Activated CD4-positive, alpha-beta memory T cell treated with anti-CD3 and anti-CD28 coated beads for 36 hours (primary cell): Measurements from ENCODE around the gene CCDC91. TPM values are rescaled to one million over a fixed set of nuclear protein-coding genes. Genes with fewer than 3 reads are reported as not detected.

Source experiments
- CTCF ChIA-PET: fragments of 350-600 bp; sonication (Branson Sonifier 250); formaldehyde crosslinking; loops from one replicate; lab custom pipeline; 2021; ENCODE audit warnings: antibody characterized with exemption, inconsistent platforms; lab: Charles Lee
- POLR2A ChIA-PET: fragments of 350-600 bp; sonication (Branson Sonifier 250); formaldehyde crosslinking; loops from one replicate; lab custom pipeline; 2021; ENCODE audit warnings: antibody characterized with exemption; lab: Charles Lee
- DNase-seq: peaks from one replicate; pipeline ENCODE4 v3.0.0-alpha.2; 2020
- H3K27ac Mint-ChIP-seq: one replicate; pipeline ENCODE4 v1.8.0; 2021; ENCODE audit warnings: mixed read lengths
- H3K27me3 Mint-ChIP-seq: one replicate; pipeline ENCODE4 v1.8.0; 2021; ENCODE audit warnings: mixed read lengths
- H3K36me3 Mint-ChIP-seq: one replicate; pipeline ENCODE4 v1.8.0; 2021; ENCODE audit warnings: mixed read lengths
- H3K4me1 Mint-ChIP-seq: one replicate; pipeline ENCODE4 v1.8.0; 2021; ENCODE audit warnings: low read depth, mixed read lengths
- H3K4me3 Mint-ChIP-seq: one replicate; pipeline ENCODE4 v1.8.0; 2021; ENCODE audit warnings: mild to moderate bottlenecking, mixed read lengths
- H3K9me3 Mint-ChIP-seq: one replicate; pipeline ENCODE4 v1.8.0; 2021; ENCODE audit warnings: mixed read lengths
- intact Hi-C: fragments of 100-400 bp; cut with micrococcal nuclease; formaldehyde crosslinking; loops from one replicate; pipeline ENCODE4 v1.15.1; 2023
- total RNA-seq, 2 experiments: library from RNA; stranded (reverse); gene quantifications; one replicate each; pipeline ENCODE4 v1.2.3, GENCODE V29; 2021

Gene CCDC91
- total RNA-seq, 2 experiments from 2014 or later: 16.5 to 19.7 TPM

DNA sequence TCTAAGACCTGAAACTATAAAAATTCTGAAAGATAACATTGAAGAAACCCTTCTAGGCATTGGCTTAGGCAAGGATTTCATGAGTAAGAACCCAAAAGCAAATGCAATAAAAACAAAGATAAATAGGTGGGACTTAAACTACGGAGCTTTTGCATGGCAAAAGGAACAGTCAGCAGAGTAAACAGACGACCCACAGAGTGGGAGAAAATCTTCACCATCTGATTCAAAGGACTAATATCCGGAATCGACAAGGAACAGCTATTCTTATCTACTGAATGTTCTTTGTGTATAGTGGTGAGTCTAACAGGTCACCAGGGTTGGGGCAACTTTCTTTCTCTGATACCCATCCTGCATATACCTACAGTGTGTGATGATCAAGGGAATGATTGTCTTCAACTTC is 198.6 kb downstream of the CCDC91 start:
- POLR2A ChIA-PET: no interaction called here
- intact Hi-C loops: no loop called here
- no peaks in the 10 kb centered on the region for H3K4me1 Mint-ChIP-seq
- no peak overlapping the region for H3K27ac Mint-ChIP-seq
- peaks cover 7% of the 10 kb centered on the region for H3K9me3 Mint-ChIP-seq
- CTCF ChIA-PET: no interaction called here
- peaks cover 32% of the 10 kb centered on the region for H3K36me3 Mint-ChIP-seq
- no peaks in the 10 kb centered on the region for H3K27me3 Mint-ChIP-seq
- no peak overlapping the region for H3K4me3 Mint-ChIP-seq
- DNase-seq: no peak

DNA sequence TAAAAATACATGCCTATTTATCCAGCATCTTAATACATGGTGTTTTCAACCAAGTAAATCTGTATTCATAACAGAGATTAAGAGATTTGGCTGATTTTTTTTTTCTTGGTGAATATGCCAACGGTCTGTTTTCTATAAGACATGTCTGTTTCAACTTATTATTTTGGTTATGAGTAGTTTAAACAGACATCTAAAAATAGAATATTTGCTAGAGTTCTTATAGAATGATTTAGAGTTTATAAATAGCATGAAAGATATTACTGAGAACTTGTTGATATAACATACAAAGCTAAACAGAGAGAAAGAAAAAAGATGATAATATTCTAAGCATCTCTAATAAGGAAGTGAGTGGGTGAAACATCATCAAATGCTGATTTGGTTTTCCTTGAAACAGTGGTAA is 199.9 kb downstream of the CCDC91 start:
- ChIA-PET POLR2A (no interaction called here), CTCF (no interaction called here)
- Mint-ChIP-seq H3K36me3 (peaks cover 43% of the 10 kb centered on the region), H3K27me3 (no peaks in the 10 kb centered on the region), H3K27ac (no peak overlapping the region), H3K4me3 (no peak overlapping the region), H3K9me3 (peaks cover 7% of the 10 kb centered on the region), H3K4me1 (no peaks in the 10 kb centered on the region)
- DNase-seq: no peak
- intact Hi-C loops: no loop called here

DNA sequence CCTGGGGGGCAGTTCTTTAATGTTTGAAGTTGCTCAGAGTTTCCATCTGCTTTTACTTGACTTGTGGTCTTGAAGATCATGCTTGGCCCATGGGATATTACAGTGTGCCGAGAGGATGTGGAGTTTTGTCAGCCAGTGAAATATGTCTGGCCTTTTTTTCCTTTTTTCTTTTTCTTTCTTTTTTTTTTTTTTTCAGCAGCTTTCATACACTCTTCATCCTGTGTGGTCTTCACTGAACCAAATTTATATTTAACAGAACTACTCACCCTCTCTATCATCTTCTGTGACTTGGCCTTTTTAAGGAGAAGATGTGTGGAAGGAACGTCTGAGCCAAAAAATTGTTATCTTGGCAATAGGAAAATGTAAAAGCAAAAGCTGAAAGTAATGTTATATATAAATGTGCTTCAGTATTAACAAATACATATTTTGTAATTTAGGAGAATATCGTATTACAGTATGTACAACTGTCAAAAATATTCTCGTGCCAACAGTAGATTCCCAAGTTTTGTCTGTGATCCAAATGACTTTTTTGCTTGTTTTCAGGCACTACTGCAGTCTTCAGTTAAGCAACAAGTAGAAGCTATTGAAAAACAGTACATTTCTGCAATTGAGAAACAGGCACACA is 200.6 kb downstream of the CCDC91 start:
- H3K36me3 Mint-ChIP-seq: peaks cover 47% of the 10 kb centered on the region
- H3K27ac Mint-ChIP-seq: no peak overlapping the region
- no peaks in the 10 kb centered on the region for H3K4me1 Mint-ChIP-seq
- H3K9me3 Mint-ChIP-seq: peaks cover 7% of the 10 kb centered on the region
- CTCF ChIA-PET: no interaction called here
- POLR2A ChIA-PET: no interaction called here
- no peak overlapping the region for H3K4me3 Mint-ChIP-seq
- intact Hi-C loops: no loop called here
- DNase-seq: no peak
- no peaks in the 10 kb centered on the region for H3K27me3 Mint-ChIP-seq

DNA sequence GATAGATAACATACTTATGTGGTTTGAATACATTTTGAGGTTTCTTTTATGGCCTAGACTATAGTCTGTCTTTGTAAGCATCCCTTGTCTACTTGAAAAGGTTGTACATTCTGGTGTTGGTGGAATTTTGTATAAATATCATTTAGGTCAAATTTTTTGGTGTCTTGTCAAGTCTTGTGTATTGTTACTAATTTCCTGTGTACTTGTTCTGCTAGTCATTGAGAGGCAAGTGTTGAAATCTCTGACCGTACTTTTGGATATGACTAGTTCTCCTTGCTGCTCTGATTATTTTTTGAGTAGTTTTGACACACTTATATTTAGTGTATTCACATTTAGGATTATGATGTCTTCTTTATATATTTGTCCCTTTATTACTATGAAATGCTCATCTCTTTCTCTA is 219.6 kb downstream of the CCDC91 start:
- intact Hi-C loops: no loop called here
- ChIA-PET POLR2A (no interaction called here), CTCF (no interaction called here)
- Mint-ChIP-seq H3K9me3 (no peaks in the 10 kb centered on the region), H3K36me3 (peaks cover 34% of the 10 kb centered on the region), H3K4me3 (no peak overlapping the region), H3K27ac (no peak overlapping the region), H3K4me1 (no peaks in the 10 kb centered on the region), H3K27me3 (no peaks in the 10 kb centered on the region)
- DNase-seq: no peak

DNA sequence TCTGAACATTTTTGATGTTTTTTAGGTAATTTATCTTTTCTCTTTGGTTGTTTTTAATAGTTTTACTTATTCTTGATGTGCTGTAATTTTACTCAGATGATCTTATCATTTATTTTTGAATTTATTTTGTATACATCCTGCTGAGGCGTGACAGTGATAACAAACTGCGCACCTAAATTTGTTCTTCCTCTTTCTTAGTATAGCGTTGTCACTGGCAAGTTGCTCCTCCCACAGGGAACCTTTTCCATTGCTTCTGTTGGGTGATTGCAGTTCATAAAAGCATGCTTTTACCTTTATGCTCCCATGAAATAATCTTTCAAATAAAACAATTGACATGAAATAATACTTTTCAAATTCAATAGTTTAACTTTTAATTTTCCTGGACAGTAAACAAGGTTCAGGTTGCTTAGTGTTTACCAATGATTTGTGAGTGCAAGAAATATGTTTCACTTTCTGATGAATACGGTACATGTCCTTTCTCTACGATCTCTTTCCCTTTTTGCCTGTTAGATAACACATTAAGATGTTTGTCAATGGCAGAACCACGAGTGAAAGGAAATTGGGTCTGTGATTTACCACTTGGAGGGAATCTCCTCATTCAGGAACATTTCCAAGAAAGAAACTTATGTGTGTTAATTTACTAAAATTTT is 223.3 kb downstream of the CCDC91 start:
- POLR2A ChIA-PET: no interaction called here
- Mint-ChIP-seq H3K4me3 (no peak overlapping the region), H3K9me3 (no peaks in the 10 kb centered on the region), H3K36me3 (peaks cover 12% of the 10 kb centered on the region), H3K27me3 (no peaks in the 10 kb centered on the region), H3K4me1 (no peaks in the 10 kb centered on the region), H3K27ac (no peak overlapping the region)
- CTCF ChIA-PET: no interaction called here
- DNase-seq: no peak
- intact Hi-C loops: no loop called here

DNA sequence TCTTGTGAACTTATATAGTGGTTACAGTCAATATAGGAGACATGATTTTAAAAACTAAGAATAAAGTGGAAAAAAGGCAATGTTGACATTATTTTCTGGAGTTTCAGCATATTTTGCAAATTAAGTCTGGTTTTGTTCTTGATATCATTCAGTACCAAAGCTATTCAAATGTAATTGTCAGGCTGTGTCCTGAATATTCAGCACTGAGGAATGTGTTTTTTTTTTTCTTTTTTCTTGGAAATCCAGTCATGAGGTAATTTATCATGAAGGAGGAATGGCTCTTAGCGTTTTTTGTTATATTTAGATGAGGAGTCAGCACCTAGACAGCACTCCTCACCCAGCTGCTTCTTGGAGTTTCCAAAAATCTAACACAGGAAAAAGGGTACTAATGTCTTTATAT is 225.5 kb downstream of the CCDC91 start:
- Mint-ChIP-seq H3K27ac (no peak overlapping the region), H3K27me3 (no peaks in the 10 kb centered on the region), H3K9me3 (peaks cover 3% of the 10 kb centered on the region), H3K36me3 (peaks cover 15% of the 10 kb centered on the region), H3K4me1 (no peaks in the 10 kb centered on the region), H3K4me3 (no peak overlapping the region)
- DNase-seq: no peak
- ChIA-PET POLR2A (interaction anchor here (0.6 kb wide), 1 partner anchor 792 kb away, joined by 4 read pairs; no protein-coding TSS in a partner anchor), CTCF (no interaction called here)
- intact Hi-C loops: no loop called here

DNA sequence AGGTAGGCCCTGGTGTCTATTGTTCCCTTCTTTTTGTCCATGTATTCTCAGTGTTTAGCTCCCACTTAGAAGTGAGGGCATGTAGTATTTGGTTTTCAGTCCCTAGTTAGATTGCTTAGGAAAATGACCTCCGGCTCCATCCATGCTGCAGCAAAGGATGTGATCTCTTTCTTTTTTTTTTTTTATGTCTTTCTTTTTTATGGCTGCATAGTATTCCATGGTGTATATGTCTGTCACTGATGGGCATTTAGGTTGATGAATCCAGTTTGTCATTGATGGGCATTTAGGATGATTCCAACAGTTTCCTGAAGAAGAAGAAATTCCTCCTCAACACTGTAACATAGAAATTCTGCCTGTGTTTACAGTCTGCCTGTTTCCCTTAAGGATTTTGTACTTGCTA is 231.1 kb downstream of the CCDC91 start:
- Mint-ChIP-seq H3K27me3 (no peaks in the 10 kb centered on the region), H3K4me1 (no peaks in the 10 kb centered on the region), H3K27ac (no peak overlapping the region), H3K9me3 (peaks cover 6% of the 10 kb centered on the region), H3K36me3 (peaks cover 15% of the 10 kb centered on the region), H3K4me3 (no peak overlapping the region)
- DNase-seq: no peak
- intact Hi-C loops: no loop called here
- POLR2A ChIA-PET: interaction anchor here (0.6 kb wide), 1 partner anchor 14 kb away, joined by 3 read pairs; no protein-coding TSS in a partner anchor
- CTCF ChIA-PET: no interaction called here

DNA sequence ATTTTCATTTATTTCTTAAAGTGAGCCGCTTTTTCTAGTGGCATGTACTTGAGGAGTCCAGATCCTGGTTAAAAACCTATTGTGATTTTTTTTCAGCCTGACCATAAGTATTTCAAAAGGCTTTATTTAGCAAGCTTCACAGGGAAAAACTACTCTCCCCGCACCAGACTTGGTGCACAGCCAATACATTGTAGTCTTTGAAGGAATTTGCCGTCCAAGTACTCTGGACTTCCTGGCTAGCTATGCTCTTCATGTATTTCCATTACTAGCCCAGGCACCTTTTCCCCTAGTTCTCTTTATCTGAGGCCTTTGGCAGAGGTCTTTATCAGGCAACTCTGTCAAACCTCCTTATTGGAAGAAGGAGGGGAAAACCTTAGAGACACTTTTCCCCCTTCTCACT is 234.7 kb downstream of the CCDC91 start:
- Mint-ChIP-seq H3K4me3 (no peak overlapping the region), H3K36me3 (peaks cover 17% of the 10 kb centered on the region), H3K4me1 (no peaks in the 10 kb centered on the region), H3K27me3 (no peaks in the 10 kb centered on the region), H3K9me3 (peaks cover 6% of the 10 kb centered on the region), H3K27ac (no peak overlapping the region)
- DNase-seq: no peak
- POLR2A ChIA-PET: no interaction called here
- intact Hi-C loops: no loop called here
- CTCF ChIA-PET: no interaction called here

DNA sequence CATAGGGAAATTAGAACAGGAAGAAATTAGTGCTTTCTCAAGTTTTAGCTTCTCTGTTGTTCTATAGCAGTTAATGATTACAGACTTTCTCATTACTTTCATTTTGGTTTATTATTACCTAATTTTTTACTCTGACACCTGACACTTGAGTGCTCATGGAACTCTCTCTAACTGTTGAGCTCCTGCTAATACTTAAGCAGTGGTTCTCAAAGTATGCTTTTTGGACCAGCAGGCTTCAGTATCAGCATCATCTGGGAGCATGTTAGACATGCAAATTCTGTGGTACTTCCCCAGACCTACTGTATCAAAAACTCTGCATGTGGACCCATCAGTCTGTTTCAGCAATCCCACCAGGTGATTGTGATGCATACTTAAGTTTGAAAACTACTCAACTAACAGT is 235.3 kb downstream of the CCDC91 start:
- Mint-ChIP-seq H3K4me3 (no peak overlapping the region), H3K4me1 (no peaks in the 10 kb centered on the region), H3K27me3 (no peaks in the 10 kb centered on the region), H3K27ac (no peak overlapping the region), H3K9me3 (peaks cover 3% of the 10 kb centered on the region), H3K36me3 (peaks cover 14% of the 10 kb centered on the region)
- intact Hi-C loops: no loop called here
- POLR2A ChIA-PET: no interaction called here
- CTCF ChIA-PET: no interaction called here
- DNase-seq: no peak

DNA sequence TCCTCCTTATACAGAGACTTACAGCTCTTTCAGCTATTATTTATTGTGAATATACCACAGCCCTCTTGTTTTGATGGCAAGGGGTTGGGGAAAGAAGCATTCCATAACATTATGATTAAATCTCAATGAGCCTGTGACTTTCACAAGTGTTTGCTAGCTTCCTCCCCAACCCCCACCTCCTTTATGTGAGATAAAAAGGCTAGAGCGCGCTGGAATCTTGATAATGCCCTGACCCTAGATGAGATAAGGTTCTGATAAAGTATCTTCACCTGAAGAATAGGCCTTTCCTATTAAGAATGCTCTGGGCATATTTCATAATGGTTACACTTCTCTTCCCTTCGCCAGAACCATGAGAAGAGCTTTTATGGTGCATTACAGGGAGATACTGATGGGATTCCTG is 236.8 kb downstream of the CCDC91 start:
- Mint-ChIP-seq H3K4me3 (no peak overlapping the region), H3K36me3 (peaks cover 6% of the 10 kb centered on the region), H3K9me3 (peaks cover 4% of the 10 kb centered on the region), H3K27me3 (no peaks in the 10 kb centered on the region), H3K4me1 (no peaks in the 10 kb centered on the region), H3K27ac (no peak overlapping the region)
- DNase-seq: no peak
- intact Hi-C loops: no loop called here
- ChIA-PET POLR2A (no interaction called here), CTCF (no interaction called here)

DNA sequence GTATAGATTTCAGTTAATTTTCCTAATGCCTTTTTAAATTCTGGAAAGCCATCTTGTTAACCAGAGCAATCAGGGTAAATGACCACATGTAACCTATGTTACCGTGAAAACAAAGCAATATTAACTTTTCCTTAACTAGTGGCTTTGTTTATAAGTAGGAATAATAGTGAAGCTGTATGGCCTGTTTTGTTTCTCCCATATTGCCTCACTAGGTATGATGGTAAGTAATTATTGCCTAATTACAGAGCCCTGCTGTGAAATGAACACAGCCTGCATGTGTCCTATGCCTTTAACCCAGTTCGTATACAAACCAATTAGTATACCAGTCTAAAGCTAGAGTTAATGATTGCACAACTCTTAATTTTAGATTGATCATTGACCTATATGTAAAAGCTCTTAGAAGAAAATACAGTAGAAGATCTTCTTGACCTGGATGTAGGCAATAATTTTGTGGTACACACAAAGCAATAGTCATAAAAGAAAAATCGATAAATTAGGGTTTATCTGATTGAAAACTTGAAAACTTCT is 249.9 kb downstream of the CCDC91 start:
- Mint-ChIP-seq H3K27ac (no peak overlapping the region), H3K27me3 (no peaks in the 10 kb centered on the region)

DNA sequence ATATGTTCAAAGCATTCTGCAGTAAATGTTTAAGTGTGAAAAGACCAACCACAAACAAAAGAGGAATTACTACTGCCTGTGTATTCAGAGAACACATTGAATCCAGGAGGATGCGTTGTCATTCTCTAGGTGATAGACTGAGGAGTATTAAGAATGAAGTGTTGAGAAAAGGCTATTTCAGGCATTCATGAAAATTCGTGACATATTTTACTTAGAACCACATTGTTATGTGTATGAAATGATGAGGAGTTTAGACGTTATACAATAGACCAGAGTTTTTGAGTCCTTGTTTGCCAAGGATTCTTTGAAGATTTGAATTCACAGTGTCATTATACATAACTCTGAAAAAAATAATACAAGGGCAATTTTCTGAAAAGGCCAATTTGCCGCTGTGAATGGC is 251.8 kb downstream of the CCDC91 start:
- Mint-ChIP-seq H3K9me3 (no peaks in the 10 kb centered on the region), H3K27me3 (no peaks in the 10 kb centered on the region), H3K4me1 (peaks cover 2% of the 10 kb centered on the region), H3K27ac (no peak overlapping the region), H3K36me3 (peaks cover 5% of the 10 kb centered on the region), H3K4me3 (no peak overlapping the region)
- no peak for DNase-seq
- ChIA-PET CTCF (no interaction called here), POLR2A (no interaction called here)
- intact Hi-C loops: no loop called here

More for the DNA sequence above, 249.9 kb downstream of the CCDC91 start:
- POLR2A ChIA-PET: no interaction called here
- intact Hi-C loops: no loop called here
- CTCF ChIA-PET: interaction anchor here (0.7 kb wide), 1 partner anchor 233 kb away, joined by 3 read pairs; no protein-coding TSS in a partner anchor
- Mint-ChIP-seq H3K36me3 (peaks cover 5% of the 10 kb centered on the region), H3K4me1 (peaks cover 2% of the 10 kb centered on the region), H3K4me3 (no peak overlapping the region), H3K9me3 (no peaks in the 10 kb centered on the region)
- DNase-seq: no peak

DNA sequence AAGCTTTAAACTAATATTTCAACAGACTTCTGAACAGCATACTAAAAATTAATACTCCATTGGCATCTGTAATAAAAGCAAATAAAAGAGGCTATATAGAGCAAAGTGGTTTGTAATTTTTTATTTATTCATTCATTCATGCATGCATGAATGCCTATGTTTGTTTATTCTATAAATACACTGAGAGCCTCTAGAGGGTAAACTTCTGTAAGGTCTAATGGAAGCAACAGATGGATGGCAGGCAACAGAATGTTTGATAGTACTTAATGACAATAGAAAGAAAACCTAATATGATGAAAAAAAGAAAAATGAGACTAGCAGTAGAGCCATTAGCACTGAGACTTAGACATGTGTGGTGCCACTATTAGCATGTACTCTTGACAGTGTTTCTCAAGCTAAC is 253.1 kb downstream of the CCDC91 start:
- POLR2A ChIA-PET: no interaction called here
- no peak overlapping the region for H3K4me3 Mint-ChIP-seq
- CTCF ChIA-PET: interaction anchor here (0.7 kb wide), 1 partner anchor 644 kb away, joined by 3 read pairs; no protein-coding TSS in a partner anchor
- peaks cover 2% of the 10 kb centered on the region for H3K36me3 Mint-ChIP-seq
- H3K27me3 Mint-ChIP-seq: no peaks in the 10 kb centered on the region
- DNase-seq: no peak
- no peaks in the 10 kb centered on the region for H3K9me3 Mint-ChIP-seq
- H3K27ac Mint-ChIP-seq: no peak overlapping the region
- intact Hi-C loops: no loop called here
- H3K4me1 Mint-ChIP-seq: peaks cover 2% of the 10 kb centered on the region
